K562 (cell line): ENCODE data around the gene DTNB.

Source experiments
- CTCF ChIP-seq, 3 experiments: IDR thresholded peaks in 2 of 3; conservative IDR thresholded peaks in 1 of 3; 2 replicates each; pipeline ENCODE4 v1.5.1; 2011 to 2012; ENCODE audit warnings: low read length in 3 of 3, mild to moderate bottlenecking in 3 of 3, control low read depth in 2 of 3, improper control_type of control experiment in 1 of 3, inconsistent platforms in 1 of 3, low read depth in 1 of 3, mixed read lengths in 1 of 3, moderate library complexity in 1 of 3; ENCODE audit not compliant: insufficient read depth in 2 of 3
- HDAC2 ChIP-seq: fragments of 450-650 bp; IDR thresholded peaks from 2 replicates; pipeline ENCODE4 v1.6.1; 2016; ENCODE audit warnings: mild to moderate bottlenecking
- IRF1 ChIP-seq: sonication (generic); formaldehyde crosslinking; IDR thresholded peaks from 2 replicates; pipeline ENCODE4 v1.8.0; 2022; ENCODE audit warnings: missing genetic modification reagents, mild to moderate bottlenecking, borderline replicate concordance
- NCOA2 ChIP-seq, 2 experiments: fragments of 450-650 bp; IDR thresholded peaks; 2 replicates each; pipeline ENCODE4 v1.6.1; 2018; ENCODE audit warnings: mild to moderate bottlenecking in 2 of 2, moderate library complexity in 1 of 2; ENCODE audit not compliant: partially characterized antibody in 2 of 2
- POLR2A ChIP-seq: fragments of 450-650 bp; conservative IDR thresholded peaks from 2 replicates; pipeline ENCODE4 v1.6.1; 2016
- SMC3 ChIP-seq: conservative IDR thresholded peaks from 2 replicates; pipeline ENCODE4 v1.6.1; 2011; ENCODE audit warnings: low read depth, low read length, improper control_type of control experiment; ENCODE audit not compliant: insufficient read depth
- TF ChIP-seq, protein P1 (sequence below): sonication (generic); formaldehyde crosslinking; IDR thresholded peaks from 2 replicates; pipeline ENCODE4 v1.8.0; 2022; ENCODE audit warnings: mild to moderate bottlenecking, missing genetic modification reagents

- no peak for TF ChIP-seq CTCF (IDR thresholded peaks at IDR 0.05 in 2 of 3, conservative IDR thresholded peaks at IDR 0.05 in 1 of 3; ENCODE audit: insufficient read depth in 2 of 3, low read depth in 1 of 3, low read length in 3 of 3)
- TF ChIP-seq POLR2A: no peak
- TF ChIP-seq, protein P1, sequence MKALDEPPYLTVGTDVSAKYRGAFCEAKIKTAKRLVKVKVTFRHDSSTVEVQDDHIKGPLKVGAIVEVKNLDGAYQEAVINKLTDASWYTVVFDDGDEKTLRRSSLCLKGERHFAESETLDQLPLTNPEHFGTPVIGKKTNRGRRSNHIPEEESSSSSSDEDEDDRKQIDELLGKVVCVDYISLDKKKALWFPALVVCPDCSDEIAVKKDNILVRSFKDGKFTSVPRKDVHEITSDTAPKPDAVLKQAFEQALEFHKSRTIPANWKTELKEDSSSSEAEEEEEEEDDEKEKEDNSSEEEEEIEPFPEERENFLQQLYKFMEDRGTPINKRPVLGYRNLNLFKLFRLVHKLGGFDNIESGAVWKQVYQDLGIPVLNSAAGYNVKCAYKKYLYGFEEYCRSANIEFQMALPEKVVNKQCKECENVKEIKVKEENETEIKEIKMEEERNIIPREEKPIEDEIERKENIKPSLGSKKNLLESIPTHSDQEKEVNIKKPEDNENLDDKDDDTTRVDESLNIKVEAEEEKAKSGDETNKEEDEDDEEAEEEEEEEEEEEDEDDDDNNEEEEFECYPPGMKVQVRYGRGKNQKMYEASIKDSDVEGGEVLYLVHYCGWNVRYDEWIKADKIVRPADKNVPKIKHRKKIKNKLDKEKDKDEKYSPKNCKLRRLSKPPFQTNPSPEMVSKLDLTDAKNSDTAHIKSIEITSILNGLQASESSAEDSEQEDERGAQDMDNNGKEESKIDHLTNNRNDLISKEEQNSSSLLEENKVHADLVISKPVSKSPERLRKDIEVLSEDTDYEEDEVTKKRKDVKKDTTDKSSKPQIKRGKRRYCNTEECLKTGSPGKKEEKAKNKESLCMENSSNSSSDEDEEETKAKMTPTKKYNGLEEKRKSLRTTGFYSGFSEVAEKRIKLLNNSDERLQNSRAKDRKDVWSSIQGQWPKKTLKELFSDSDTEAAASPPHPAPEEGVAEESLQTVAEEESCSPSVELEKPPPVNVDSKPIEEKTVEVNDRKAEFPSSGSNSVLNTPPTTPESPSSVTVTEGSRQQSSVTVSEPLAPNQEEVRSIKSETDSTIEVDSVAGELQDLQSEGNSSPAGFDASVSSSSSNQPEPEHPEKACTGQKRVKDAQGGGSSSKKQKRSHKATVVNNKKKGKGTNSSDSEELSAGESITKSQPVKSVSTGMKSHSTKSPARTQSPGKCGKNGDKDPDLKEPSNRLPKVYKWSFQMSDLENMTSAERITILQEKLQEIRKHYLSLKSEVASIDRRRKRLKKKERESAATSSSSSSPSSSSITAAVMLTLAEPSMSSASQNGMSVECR (CRISPR knock-in tag): no peak
- no peak for TF ChIP-seq NCOA2 (IDR thresholded peaks at IDR 0.05; ENCODE audit: partially characterized antibody in 2 of 2)
- TF ChIP-seq IRF1: no peak
- no peak for TF ChIP-seq SMC3
- no peak for TF ChIP-seq HDAC2
Observed at GRCh38 chr2:25356088-25356487, 317.3 kb downstream of the DTNB start.
